Peyer's patch (tissue), 4 donors: ENCODE measurements around the gene KRTAP9-6. TPM values are rescaled to one million over a fixed set of nuclear protein-coding genes. Genes with fewer than 3 reads are reported as not detected.

ENCODE experiments used
- DNase-seq, 3 donors: peaks; one replicate each; pipeline ENCODE4 v3.0.0-alpha.2; 2017 to 2019
- H3K27ac ChIP-seq, 4 donors: fragments of 200-600 bp; sonication (generic); one replicate each; pipeline ENCODE4 v1.5.1; 2016 to 2019
- H3K27me3 ChIP-seq, 2 donors: fragments of 200-600 bp; sonication (generic); one replicate each; pipeline ENCODE4 v1.5.1; 2019
- H3K36me3 ChIP-seq, 3 donors: fragments of 200-600 bp; sonication (generic); one replicate each; pipeline ENCODE4 v1.5.1; 2016 to 2019
- H3K4me1 ChIP-seq, 4 donors: fragments of 200-600 bp; sonication (generic); one replicate each; pipeline ENCODE4 v1.5.1; 2016 to 2019
- H3K4me3 ChIP-seq, 4 donors: fragments of 200-600 bp; sonication (generic); 1 replicate in 3 of 4; 2 replicates in 1 of 4; pipeline ENCODE4 v1.5.1; 2016 to 2019; ENCODE audit warnings: mild to moderate bottlenecking in 1 of 4
- H3K9me3 ChIP-seq, 4 donors: fragments of 200-600 bp; sonication (generic); one replicate each; pipeline ENCODE4 v1.5.1; 2016 to 2019; ENCODE audit warnings: mild to moderate bottlenecking in 1 of 4
- POLR2A ChIP-seq, 2 donors: fragments of 450-650 bp; IDR thresholded peaks; one replicate each; pipeline ENCODE4 v1.5.1; 2017; ENCODE audit warnings: antibody characterized with exemption in 2 of 2, mild to moderate bottlenecking in 2 of 2, moderate library complexity in 2 of 2
- total RNA-seq, 4 donors: library from RNA; depleted of rRNA; stranded (reverse); fragments of >200 nt; gene quantifications; one replicate each; pipeline ENCODE4 v1.1.0, GENCODE V29; 2016
- TF ChIP-seq, protein P1 (sequence below), 6 experiments: fragments of 450-650 bp in 4 of 6; fragments of 200-600 bp in 2 of 6; sonication (generic) in 1 of 6; IDR thresholded peaks; one replicate each; pipeline ENCODE4 v1.5.1; 2017 to 2019; ENCODE audit warnings: antibody characterized with exemption in 6 of 6, mild to moderate bottlenecking in 3 of 6, moderate library complexity in 1 of 6

Gene KRTAP9-6
- total RNA-seq, 4 donors from 2014 or later, result not detected

DNA sequence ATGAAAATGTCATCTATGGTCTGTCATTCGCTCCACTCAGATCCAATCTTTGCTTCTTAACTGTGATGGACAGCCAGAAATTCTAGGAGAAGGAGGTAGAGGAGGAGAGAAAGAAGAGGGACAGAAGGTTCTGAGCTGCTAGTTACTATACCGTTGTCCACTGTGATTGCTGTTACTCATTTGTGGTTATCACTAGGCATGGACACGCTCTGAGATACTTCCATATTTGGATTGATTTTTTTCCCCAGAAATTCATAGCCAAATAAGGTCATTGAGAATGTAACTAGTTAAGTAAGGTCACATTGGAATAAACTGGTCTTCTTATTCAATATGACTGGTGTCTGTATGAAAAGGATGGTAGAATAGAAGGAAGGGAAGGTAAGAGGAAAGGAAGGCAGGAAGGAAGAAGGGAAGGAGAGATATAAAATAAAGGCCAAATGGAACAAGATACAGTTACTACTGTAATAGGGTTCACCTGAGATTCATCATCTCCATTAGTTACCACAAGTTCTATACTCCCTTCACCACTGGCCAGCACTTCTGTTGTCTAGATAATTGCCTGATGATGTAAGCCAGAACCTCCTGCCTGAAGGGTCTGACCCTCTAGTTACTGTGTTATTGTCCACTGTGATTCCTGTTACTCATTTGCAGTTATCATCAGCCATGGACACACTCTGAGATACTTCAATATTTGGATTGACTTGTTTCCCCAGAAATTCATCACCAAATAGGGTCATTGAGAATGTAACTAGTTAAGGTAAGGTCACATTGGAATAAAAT is 13.2 kb downstream of the KRTAP9-6 start:
- Histone ChIP-seq H3K4me3 (no peak overlapping the region), H3K36me3 (no peaks in the 10 kb centered on the region), H3K27ac (no peak overlapping the region), H3K4me1 (no peaks in the 10 kb centered on the region), H3K27me3 (no peaks in the 10 kb centered on the region), H3K9me3 (no peaks in the 10 kb centered on the region)
- TF ChIP-seq POLR2A (IDR thresholded peaks at IDR 0.05), result no peak
- TF ChIP-seq, protein P1, sequence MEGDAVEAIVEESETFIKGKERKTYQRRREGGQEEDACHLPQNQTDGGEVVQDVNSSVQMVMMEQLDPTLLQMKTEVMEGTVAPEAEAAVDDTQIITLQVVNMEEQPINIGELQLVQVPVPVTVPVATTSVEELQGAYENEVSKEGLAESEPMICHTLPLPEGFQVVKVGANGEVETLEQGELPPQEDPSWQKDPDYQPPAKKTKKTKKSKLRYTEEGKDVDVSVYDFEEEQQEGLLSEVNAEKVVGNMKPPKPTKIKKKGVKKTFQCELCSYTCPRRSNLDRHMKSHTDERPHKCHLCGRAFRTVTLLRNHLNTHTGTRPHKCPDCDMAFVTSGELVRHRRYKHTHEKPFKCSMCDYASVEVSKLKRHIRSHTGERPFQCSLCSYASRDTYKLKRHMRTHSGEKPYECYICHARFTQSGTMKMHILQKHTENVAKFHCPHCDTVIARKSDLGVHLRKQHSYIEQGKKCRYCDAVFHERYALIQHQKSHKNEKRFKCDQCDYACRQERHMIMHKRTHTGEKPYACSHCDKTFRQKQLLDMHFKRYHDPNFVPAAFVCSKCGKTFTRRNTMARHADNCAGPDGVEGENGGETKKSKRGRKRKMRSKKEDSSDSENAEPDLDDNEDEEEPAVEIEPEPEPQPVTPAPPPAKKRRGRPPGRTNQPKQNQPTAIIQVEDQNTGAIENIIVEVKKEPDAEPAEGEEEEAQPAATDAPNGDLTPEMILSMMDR (IDR thresholded peaks at IDR 0.05), result no peak
- no peak for DNase-seq

DNA sequence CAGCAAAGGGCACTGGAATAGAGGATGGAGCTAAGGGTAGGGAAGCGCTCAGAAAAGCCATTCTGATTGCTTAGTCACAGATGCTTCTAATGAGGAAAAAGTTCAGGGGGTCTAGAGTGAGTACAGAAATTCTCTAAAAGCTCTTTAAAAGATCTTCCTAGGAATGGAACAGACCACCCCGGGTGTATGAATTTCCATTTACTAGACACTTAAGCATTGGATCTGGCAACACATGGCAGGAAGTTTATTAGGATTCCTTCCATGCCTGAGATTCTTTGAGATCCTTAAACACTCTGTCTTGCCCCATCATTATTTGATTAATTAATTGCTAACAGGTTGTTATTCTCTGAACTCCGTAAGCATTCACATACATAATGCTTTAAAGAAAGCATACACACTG is 18.9 kb downstream of the KRTAP9-6 start:
- Histone ChIP-seq H3K36me3 (no peaks in the 10 kb centered on the region), H3K4me1 (no peaks in the 10 kb centered on the region), H3K9me3 (no peaks in the 10 kb centered on the region), H3K4me3 (no peak overlapping the region), H3K27ac (no peak overlapping the region), H3K27me3 (no peaks in the 10 kb centered on the region)
- no peak for DNase-seq
- no peak for TF ChIP-seq POLR2A (IDR thresholded peaks at IDR 0.05)
- TF ChIP-seq, protein P1 (IDR thresholded peaks at IDR 0.05), result no peak

DNA sequence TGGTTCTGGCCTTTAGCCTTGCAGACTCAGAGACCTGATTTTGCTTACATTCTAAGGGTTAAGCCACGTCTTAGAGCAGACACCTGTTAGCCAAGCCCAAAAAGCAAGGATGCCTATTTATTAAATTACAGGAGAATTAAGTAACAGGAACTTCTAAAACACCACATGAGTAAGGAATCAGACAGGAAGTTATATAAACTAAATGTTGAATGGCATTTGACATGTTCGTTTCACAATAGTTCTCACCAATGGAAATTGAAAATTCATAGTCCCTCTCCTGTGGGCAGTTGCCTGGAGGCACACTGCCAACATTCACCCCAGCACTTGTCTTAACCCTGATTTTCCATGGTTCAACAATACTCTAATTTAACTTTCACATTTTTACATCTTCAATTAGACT is 19.4 kb downstream of the KRTAP9-6 start:
- Histone ChIP-seq H3K4me1 (no peaks in the 10 kb centered on the region), H3K27me3 (no peaks in the 10 kb centered on the region), H3K36me3 (no peaks in the 10 kb centered on the region), H3K27ac (no peak overlapping the region), H3K9me3 (no peaks in the 10 kb centered on the region), H3K4me3 (no peak overlapping the region)
- no peak for TF ChIP-seq POLR2A (IDR thresholded peaks at IDR 0.05)
- TF ChIP-seq, protein P1 (IDR thresholded peaks at IDR 0.05), result no peak
- no peak for DNase-seq

DNA sequence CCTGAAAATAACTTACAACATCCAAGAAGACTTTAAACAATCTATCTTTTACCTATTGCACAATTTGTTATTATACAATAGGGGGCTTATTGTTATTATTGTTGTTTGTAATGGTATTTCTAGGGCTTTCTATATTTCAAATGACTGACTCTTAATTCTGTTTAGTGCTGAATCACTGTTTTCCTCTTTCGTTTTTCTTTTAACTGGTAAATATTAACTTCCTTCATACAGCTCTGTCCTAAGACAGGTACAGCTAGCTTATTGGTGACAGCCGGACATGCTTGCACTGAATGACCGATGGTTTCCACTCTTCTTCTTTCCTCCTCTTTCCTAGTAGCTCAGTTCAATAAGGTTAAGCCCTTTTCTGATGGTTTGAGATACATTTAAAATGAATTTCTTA is 21.9 kb downstream of the KRTAP9-6 start:
- Histone ChIP-seq H3K9me3 (no peaks in the 10 kb centered on the region), H3K4me3 (no peak overlapping the region), H3K36me3 (no peaks in the 10 kb centered on the region), H3K27me3 (no peaks in the 10 kb centered on the region), H3K4me1 (no peaks in the 10 kb centered on the region), H3K27ac (no peak overlapping the region)
- DNase-seq, result no peak
- TF ChIP-seq, protein P1 (IDR thresholded peaks at IDR 0.05), result no peak
- no peak for TF ChIP-seq POLR2A (IDR thresholded peaks at IDR 0.05)

DNA sequence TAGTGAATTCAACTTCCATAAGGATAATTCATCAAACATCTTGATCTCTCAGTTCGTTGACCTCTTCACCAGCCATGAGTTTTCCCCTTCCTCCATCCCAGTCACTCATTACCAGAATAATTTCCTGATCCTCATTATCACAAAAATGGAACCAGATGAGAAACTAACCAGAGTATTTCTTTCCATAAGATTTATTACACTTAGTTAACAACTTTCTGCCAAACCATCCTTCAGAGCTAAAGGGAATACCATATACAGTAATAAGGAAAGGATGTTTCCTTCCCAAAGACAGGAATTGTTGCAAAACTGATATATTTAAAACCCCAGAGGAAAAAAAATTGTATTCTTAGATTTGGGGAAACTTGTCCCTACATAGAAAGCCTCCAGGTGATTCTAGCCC is 28.8 kb downstream of the KRTAP9-6 start:
- Histone ChIP-seq H3K4me1 (no peaks in the 10 kb centered on the region), H3K4me3 (no peak overlapping the region), H3K36me3 (no peaks in the 10 kb centered on the region), H3K27me3 (no peaks in the 10 kb centered on the region), H3K27ac (no peak overlapping the region), H3K9me3 (no peaks in the 10 kb centered on the region)
- TF ChIP-seq, protein P1 (IDR thresholded peaks at IDR 0.05), result no peak
- TF ChIP-seq POLR2A (IDR thresholded peaks at IDR 0.05), result no peak
- no peak for DNase-seq
